HG03354 (cell line): ENCODE measurements around the gene EGR2.

Experiments used
- ATAC-seq: cut with Tn5 transposase; IDR thresholded peaks from one replicate; pipeline ENCODE4 v1.9.1; 2021; ENCODE audit warnings: mild to moderate bottlenecking; ENCODE audit not compliant: unreplicated experiment, poor library complexity, severe bottlenecking

Gene EGR2

DNA sequence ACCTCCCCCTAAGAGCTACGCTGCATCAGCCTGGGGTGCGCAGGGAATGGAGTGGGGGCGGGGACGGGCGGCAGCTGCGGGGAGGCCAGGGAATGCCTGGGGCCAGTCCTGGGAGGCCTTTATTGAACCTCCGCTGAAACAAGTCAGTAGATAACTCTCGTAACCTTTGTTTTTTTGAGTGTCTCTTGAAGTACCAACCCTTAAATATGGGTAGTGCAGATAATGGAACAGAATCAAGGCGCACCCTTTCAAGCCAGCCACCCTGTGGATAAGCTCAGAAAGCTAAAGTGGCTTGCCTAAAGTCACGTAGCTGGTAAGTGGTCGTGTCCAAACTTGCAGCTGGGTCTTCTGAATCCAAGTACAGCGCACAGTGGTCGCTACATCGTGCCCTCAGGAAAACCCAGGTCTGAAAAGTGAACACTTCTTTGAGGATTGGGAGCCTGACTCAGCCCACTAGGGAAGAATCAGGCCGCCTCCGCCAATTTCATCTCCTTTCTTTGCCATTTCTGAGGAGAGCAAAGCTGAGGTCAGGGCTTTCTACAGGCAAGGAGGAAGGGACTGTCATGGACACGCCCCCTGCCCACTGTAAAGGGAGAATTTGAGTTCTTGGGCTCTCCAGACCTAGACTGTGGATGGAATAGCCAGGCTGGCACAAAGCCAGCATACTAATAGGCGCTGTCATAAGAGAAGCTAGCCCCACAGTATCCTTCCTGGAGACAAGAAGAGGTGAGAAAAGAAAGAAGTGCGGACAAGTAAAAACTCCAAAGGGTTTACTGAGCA, 3.2 kb upstream of the EGR2 start:
- ATAC-seq = no peak

DNA sequence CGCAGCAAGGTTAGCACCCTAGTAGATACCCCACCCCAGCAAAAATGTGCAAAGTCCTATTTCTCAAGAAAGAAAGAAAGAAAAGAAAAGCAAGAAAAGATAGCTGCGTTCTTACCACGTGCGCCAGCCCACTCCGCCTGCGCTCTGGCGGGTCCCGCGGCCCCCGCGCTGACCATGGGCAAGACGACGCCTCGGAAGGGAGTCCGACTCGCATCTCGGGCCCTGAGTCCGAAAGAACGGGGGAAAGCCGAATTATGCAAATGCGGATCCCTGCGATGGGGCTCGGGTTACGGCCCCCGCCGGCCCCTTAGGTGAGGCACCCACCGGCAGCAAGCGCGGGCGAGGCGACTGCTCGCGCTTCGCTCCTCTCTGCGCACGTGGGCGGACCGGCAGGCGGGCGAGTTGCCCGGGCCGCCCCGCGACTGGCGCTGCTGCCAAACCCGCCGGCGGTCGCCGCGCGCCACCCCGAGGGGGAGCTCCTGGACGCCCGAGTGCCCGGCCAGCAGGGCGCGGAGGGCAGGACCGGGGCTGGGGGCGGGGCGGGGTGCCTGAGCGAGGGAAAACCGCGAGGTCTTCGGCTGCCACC, 2.4 kb upstream of the EGR2 start:
- ATAC-seq = no peak

DNA sequence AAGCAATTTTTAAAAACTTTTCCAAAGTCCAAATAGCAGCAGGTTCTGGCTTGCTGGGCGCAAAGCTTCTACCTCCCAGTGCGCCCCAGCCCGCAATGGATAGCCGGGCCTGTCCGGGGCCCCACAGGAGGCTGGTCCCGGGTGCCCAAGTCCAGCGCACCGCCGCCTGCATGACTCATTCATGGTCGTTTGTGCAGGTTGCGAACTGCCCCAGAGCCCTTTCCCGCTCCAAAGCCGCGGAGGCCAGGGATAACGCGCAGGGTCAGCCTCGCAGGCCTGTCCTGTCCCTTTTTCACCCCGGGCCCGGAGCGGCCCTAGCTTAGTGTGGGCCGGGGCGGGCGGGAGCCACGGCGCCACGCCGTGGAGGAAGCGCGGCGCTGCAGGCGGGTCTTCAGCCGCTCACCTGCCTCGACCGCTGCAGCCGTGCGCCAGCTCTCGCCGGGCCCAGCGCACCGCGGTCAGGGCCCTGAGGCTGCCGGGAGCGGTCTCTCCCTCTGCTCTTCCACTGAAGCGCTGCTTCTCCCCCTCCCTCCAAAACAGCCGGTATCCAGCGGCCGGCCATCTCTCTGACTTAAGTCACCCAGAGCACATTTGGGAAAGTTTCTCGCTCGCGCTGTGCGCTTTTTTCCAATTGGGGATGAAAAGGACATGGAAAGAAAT, 1.7 kb upstream of the EGR2 start:
- ATAC-seq = peak; percentile 35

DNA sequence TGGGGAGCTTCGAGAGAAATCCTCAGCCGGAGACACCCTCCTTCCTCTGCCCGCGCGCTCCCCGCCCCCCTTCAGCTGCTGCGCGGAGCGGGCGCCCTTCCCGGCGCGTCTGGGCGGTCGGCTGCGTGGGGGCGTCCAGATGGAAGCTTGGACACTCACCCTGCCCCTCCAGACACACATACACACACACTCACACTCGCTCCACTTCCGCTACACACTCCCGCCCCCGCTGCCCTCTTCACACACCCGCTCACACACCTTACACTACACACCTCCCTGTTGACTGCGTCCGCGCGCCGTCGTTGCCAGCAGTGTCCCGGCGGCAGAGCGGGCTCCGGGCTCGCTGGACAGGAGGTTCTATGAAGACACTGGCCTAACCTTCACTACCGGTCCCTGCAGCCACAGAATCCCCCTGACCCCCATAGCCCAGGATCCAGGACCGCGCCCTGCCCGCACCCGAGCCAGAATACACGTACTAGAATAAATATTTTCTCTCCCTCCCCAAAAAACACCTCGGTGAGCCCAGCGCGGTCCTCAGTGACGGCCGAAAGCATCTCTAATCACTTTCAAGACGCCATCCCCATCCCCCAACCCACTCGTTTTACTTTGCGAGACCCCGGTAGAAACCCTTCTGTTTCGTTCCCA, 1.1 kb upstream of the EGR2 start:
- peak; percentile 25 for ATAC-seq

DNA sequence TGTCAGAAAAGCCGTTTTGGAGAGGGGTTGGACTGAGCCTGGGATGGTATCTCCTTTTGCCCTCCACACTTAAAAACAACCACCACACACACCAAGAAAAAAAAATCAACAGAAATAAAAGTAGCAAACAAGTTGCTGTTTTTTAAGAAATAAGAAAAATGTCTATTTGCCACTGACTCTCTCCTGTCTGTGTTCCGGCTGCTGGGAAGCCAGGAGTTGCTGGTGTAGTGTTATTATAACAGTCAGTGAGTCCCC, 163 bp downstream of the EGR2 start:
- no peak for ATAC-seq

DNA sequence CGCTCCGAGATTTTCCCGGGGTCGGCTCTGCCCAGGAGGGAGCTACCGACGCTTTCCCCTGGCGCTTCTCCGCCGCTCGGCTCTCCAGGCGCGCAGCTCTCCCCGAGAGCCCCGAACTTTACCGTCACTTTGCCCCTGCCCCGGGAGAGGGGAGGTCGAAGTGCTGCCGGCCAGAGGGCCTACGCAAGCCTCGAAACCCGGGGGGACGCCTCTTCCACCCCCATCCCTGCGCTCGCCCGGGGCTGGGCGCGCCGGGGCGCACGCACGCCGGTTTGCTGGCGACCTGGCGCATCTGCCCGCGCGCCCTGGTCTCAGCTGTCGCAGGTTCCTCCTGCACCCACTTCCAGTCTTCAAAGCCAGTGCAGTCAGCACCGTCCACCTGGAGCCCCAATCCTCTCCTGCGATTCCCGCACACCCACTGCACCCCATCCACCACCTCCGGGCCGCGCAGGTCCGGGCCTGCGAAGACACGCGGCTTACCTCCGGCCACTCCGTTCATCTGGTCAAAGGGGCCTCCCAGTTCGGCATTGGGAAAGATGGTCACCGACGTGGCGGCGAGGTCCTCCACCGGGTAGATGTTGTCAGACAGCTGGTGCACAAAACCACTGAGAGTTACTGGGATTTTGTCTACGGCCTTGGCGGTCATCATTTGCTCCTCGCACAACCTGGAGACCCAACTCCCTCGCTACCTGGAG, 638 bp downstream of the EGR2 start:
- ATAC-seq = no peak

DNA sequence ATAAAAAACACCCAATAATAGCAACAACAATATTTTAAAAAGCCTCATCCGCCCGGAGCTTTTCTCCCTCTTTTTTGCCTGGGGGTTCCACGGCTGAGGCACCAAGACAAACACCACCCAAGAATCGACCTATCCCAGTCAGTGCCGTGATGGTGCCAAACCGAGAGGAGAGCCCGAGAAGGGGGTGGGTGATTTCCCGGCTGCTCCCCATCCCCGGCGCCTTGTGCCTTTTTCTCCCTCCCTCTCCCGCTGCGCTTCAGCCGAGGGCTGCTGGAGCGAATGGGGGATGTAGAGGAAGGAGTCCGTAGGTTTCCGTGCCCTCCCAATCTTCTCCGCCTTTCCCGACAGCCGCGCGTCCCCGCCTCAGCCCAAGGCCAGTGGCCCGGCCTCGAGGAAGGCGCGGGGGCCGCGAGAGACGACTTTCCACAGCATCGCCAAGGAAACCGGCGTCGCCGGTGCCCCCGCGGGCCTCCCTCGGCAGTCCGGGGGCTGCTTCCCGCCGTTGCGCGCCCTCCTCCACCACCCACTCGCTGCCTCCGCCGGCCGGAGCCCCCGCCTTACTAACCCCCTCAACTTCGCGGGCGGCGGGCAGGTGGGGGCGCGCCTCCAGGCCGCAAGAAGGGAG, 1.3 kb downstream of the EGR2 start:
- no peak for ATAC-seq

DNA sequence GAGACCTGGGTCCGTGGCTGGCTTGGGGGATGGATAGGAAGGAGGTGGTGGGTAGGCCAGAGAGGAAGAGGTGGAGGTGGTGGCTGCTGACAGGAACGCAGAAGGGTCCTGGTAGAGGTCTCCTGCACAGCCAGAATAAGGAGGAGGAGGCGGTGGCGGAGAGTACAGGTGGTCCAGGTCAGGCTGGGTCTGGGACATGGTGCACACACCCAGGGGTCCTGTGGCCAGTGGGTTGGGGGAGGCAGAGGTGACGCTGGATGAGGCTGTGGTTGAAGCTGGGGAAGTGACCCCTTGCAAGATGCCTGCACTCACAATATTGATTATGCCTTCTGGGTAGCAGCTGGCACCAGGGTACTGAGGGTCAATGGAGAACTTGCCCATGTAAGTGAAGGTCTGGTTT, 2.2 kb downstream of the EGR2 start:
- no peak for ATAC-seq

DNA sequence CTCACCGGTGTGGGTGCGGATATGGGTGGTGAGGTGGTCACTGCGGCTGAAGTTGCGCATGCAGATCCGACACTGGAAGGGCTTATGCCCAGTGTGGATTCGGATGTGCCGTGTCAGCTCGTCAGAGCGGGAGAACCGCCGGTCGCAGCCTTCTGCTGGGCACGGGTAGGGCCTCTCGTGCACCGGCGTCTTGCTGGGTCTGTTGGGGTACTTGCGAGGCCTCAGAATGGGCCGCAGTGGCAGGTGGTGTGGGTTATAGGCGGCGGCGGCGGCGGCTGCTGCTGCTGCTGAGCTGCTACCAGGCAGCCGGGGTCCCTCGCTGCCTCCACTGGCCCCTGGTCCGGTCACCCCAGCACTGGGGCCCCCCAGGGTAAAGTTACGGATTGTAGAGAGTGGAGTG, 2.7 kb downstream of the EGR2 start:
- ATAC-seq = no peak

DNA sequence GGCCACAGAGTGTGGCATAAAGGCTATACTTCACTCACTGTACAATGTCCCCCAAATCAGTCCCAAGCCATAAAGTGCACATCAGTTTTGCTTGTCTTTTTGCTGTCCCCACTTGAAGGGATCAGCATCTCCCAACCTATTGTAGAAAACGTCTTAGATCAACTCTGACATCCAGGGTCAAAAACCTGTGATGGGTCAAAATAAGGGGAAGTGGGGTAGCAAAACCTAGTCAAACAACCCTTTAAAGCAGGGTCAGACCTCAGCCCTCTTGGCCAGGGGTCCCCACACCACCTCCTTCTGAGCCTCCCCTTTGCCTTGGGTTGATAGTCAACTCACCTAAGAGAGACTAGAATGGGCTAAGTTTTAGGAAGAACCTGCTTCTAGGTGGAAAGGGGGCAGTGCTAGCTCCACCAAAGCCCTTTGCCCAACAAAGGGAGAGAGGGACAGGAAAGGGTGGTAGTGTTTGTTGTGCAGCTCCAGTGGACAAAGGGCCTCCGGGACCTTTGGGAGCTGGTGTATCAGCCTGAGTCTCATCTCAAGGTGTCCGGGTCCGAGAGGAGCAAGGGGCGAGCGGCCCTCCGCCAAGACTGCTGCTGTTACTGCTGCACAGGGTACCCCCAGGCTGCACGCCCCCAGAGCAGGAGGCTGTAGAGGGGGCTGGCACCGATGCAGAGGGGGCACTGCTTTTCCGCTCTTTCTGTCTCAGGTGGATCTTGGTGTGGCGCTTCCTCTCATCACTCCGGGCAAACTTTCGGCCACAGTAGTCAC, 3.3 kb downstream of the EGR2 start:
- ATAC-seq = no peak

DNA sequence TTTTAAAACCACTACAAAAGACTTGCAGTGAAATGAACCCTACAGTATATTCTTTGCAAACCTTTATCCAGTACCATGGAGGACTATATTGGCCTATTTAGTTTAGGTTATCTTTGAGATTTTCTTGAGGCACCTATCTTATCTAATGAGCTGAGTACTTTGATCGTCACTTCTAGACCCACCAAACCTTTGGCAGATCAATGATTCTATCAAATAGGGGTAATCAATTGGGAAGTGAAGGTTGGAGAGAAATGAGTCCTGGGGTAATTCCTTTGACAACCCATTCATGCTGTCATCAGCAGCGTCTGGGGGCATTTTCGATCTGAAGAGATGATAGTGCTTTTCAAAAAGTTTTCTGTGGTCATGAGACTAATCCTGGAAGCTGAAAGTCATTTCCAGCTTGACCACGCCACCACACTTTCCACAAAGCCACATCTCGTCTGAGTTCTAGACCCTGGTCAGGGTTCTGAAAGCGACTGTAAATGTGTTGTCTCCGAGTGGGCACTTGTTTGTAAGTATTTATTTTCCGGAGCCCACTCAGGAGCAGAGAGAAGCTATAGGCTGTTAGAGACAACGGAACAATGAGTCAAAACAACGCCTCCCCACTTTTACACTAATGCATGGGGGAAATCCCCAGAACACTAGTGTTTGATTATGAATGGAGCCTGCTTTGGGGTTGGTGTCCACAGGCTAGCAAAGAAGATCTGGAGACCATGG, 4.8 kb downstream of the EGR2 start:
- peak; percentile 36 for ATAC-seq

DNA sequence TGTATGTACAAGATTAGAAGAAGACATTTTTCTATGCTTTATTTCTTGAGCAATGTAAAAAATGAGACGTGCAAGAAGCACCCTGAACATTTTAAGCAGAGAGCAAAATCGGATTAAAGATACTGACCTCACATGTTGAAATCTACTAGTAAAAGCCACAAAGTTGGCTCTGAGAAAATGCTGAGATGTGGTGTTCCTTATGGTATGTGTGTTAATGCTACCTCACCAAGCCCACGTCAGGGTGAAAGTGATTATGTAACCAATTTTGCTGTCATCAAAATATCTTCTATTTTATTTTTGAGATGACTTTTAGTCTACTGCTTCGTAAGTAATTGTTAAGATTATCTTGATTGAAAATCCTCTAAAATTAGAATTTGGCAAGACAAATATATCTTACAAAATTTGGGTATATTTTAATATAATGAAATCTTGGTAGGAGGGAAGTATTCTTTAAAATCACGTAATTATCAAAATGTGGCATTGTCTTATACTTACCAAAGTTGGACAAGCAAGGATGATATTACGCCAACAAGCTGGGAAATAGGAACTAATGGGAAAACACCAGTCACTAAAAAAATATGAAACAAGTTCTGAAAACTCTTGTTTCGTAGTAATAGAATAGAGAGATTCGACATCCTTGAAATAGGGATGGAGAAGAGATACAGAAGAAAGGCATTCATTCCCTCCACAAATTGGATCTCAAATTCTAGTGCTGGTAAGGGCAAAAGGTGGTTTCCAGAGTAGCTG, 5.8 kb downstream of the EGR2 start:
- no peak for ATAC-seq

DNA sequence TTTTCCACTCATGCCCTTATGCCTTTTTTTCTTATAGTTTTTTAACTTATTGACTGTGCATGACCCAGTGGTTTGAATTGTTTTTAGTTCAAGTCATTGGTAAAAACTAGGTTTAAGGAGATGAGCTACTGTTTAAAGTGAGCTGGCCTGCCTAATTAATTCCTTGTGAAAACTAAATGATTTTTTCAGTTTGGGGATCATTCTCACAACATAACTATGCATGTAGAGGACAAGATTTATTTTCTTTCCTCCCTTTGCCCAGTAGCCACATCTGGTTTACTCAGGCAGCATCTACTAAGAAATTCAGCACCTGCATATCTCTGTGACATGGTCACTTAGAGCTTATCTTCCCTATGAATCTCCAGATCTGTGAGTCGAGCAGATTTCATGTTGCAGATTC, 9.9 kb downstream of the EGR2 start:
- no peak for ATAC-seq

DNA sequence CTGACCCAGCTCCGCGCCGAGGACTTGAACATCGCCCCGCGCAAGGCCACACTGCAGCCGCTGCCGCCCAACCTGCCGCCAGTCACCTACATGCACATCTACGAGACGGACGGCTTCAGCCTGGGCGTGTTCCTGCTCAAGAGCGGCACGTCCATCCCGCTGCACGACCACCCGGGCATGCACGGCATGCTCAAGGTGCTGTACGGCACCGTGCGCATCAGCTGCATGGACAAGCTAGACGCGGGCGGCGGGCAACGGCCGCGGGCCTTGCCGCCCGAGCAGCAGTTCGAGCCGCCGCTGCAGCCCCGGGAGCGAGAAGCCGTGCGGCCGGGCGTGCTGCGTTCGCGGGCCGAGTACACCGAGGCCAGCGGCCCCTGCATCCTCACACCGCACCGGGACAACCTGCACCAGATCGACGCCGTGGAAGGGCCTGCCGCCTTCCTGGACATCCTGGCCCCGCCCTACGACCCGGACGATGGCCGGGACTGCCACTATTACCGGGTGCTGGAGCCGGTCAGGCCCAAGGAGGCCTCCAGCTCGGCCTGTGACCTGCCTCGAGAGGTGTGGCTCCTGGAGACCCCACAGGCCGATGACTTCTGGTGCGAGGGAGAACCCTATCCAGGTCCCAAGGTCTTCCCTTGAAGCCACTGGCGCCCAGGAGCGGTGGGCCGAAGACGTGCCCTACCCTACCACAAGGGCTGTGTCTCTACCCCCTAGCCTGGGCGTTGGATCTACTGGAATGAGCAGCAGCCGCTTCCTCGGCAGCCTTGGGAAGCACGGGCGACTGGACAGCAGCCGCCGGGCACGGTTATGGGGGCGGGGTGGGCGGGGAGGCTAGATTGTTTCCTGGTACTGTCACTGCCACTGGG, 10.7 kb downstream of the EGR2 start:
- peak; percentile 12 for ATAC-seq

DNA sequence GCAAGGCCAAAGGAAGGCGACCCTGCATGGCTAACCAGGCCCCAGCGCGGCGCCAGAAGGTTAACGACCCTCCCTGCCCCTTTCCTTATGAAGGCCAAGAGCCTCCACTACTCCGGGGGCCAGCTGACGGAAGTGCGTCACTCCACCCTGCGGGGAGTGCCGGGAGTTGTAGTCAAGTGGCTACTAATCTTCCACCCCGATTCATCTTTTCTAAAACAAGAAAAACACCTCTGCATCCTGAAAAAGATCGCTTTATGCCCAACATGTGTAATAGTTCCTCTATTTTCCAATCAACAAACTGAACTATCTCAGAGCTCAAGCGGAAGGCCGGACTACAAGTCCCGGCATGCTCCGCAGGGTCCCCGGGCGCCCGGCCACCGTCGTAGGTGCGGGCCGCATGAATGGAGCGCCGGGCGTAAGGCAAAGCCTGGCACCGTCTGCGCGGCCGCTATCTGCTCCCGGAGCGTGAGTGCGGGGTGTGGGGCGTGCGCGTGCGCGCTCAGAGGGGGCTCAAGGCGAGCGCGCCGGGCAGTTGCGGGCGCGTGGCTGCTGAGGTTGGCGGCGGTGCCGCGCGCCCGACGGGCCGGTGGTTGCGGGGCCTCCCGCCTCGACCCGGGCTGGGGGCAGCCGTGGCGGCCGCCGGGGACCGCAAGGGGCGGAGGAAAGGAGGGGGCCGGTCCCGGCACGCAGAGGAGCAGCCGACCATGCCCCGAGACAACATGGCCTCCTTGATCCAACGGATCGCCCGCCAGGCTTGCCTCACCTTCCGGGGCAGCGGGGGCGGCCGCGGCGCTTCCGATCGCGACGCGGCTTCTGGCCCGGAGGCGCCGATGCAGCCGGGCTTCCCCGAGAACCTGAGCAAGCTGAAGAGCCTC, 11.6 kb downstream of the EGR2 start, which contains the start of gene ADO:
ADO (plus strand) TSS at position 365 of the 875 bp plus-strand sequence; CDS start at position 705, 340 bp downstream.
- peak; percentile 91 for ATAC-seq

DNA sequence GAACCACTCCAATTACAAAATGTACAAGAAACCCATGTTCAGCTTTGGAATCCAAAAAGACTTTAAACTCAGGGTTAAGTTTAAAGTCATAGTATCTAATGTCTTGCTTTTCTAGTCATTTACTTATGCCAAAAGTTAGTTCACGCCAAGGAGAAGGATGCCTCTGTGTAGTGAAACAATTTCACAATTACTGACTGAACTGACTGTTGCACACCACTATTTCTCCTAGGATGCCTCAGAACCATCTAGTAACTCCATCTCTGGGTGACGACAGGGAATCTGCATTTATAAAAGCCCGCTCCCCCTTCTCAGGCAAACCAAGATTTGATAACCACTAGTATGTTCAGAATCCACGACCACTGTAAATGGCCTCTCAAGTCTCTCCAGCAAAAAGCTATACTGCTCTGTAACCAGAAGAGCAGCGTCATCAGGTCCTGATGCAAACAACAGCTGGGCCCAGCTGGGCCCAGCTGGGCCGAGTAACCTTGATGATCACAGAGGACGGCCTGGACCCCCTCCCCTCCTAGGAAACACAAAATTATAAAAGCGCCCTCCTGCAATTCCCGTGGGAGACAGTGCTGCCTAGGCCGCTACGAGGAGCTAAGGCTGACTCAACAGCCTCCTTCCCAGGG, 12.3 kb downstream of the EGR2 start:
- ATAC-seq = peak; percentile 1
